M059J (cell line): ENCODE data around the gene ZSCAN16. TPM values are rescaled to one million over a fixed set of nuclear protein-coding genes. Genes with fewer than 3 reads are reported as not detected.

Experiments
- DNase-seq: peaks from one replicate; pipeline ENCODE4 v3.0.0-alpha.2; 2012; ENCODE audit warnings: low read depth
- total RNA-seq: library from RNA; depleted of rRNA; stranded (reverse); fragments of >200 nt; shearing (Covaris generic); gene quantifications from 2 replicates; pipeline ENCODE4 v1.2.3, GENCODE V29; 2014

Gene ZSCAN16
- total RNA-seq, 1 experiment from 2014 or later: 7.8 TPM

GRCh38 chr6:28125401-28125800 is 992 bp downstream of the ZSCAN16 start:
- no peak for DNase-seq

- peak; percentile 63 for DNase-seq
Measured at GRCh38 chr6:28134015-28134414, 9.6 kb downstream of the ZSCAN16 start.

- DNase-seq: no peak
Measured at GRCh38 chr6:28134716-28135115, 10.3 kb downstream of the ZSCAN16 start.

GRCh38 chr6:28135393-28135792 is 11.0 kb downstream of the ZSCAN16 start:
- DNase-seq: no peak

- peak; percentile 98 for DNase-seq
Measured at GRCh38 chr6:28136585-28137504, 12.4 kb downstream of the ZSCAN16 start.

GRCh38 chr6:28137505-28137981 is 13.1 kb downstream of the ZSCAN16 start:
- DNase-seq: peak; percentile 49

- DNase-seq: no peak
Measured at GRCh38 chr6:28139860-28140543, 15.6 kb downstream of the ZSCAN16 start.

GRCh38 chr6:28140616-28141015 is 16.2 kb downstream of the ZSCAN16 start:
- no peak for DNase-seq

- DNase-seq: peak; percentile 96
Measured at GRCh38 chr6:28141500-28142329, 17.3 kb downstream of the ZSCAN16 start, which contains the start of gene ZKSCAN8. Gene ZKSCAN8 (plus strand): TSS chr6:28141883. CDS start chr6:28148408, 6,525 bp downstream.

- DNase-seq: peak; percentile 39
Measured at GRCh38 chr6:28142446-28142845, 18.0 kb downstream of the ZSCAN16 start.

- no peak for DNase-seq
Measured at GRCh38 chr6:28145231-28145630, 20.8 kb downstream of the ZSCAN16 start.

- no peak for DNase-seq
Measured at GRCh38 chr6:28152531-28152930, 28.1 kb downstream of the ZSCAN16 start.

- DNase-seq: no peak
Measured at GRCh38 chr6:28153546-28153945, 29.1 kb downstream of the ZSCAN16 start.

- no peak for DNase-seq
Measured at GRCh38 chr6:28154357-28154756, 29.9 kb downstream of the ZSCAN16 start.

GRCh38 chr6:28158318-28158717 is 33.9 kb downstream of the ZSCAN16 start:
- no peak for DNase-seq

- DNase-seq: no peak
Measured at GRCh38 chr6:28159029-28159607, 34.7 kb downstream of the ZSCAN16 start.

GRCh38 chr6:28160233-28160632 is 35.8 kb downstream of the ZSCAN16 start:
- peak; percentile 50 for DNase-seq

- DNase-seq: peak; percentile 81
Measured at GRCh38 chr6:28161410-28162079, 37.1 kb downstream of the ZSCAN16 start.

- DNase-seq: no peak
Measured at GRCh38 chr6:28165563-28165962, 41.2 kb downstream of the ZSCAN16 start.

GRCh38 chr6:28167068-28167467 is 42.7 kb downstream of the ZSCAN16 start:
- peak; percentile 90 for DNase-seq

GRCh38 chr6:28167926-28168325 is 43.5 kb downstream of the ZSCAN16 start:
- DNase-seq: no peak
